ENCODE results near the gene IL31RA. TPM values are rescaled to one million over a fixed set of nuclear protein-coding genes. Genes with fewer than 3 reads are reported as not detected.
A peak's percentile ranks its signal among the peaks of the same experiment; 100 is the strongest.

IL31RA gene
- total RNA-seq, 4 donors from 2014 or later = 0.29 TPM; not detected in 3

GRCh38 chr5:55904152-55904551 is 53.0 kb downstream of the IL31RA start:
- intact Hi-C loops (cut with DNase I; ENCODE audit: low total_unique reads) (no loop called here), in situ Hi-C loops (cut with MboI; ENCODE audit: low sequenced_read_pairs in 4 of 4) (no loop called here)
- no peak for TF ChIP-seq POLR2A (IDR thresholded peaks at IDR 0.05)
- no peak for TF ChIP-seq CTCF (IDR thresholded peaks at IDR 0.05 in 4 of 5, conservative IDR thresholded peaks at IDR 0.05 in 1 of 5)
- H3K27ac ChIP-seq = no peak overlapping the region
- DNase-seq (peak in 1 of 2 donors; percentile 49), ATAC-seq (peak; percentile 60 to 82)
- H3K27me3 ChIP-seq = no peaks in the 10 kb centered on the region
- H3K36me3 ChIP-seq = no peaks in the 10 kb centered on the region
- H3K9me3 ChIP-seq = no peaks in the 10 kb centered on the region
- H3K4me1 ChIP-seq = peaks cover 9 to 14% of the 10 kb centered on the region in 2 donors
- H3K4me3 ChIP-seq = no peak overlapping the region

DNA sequence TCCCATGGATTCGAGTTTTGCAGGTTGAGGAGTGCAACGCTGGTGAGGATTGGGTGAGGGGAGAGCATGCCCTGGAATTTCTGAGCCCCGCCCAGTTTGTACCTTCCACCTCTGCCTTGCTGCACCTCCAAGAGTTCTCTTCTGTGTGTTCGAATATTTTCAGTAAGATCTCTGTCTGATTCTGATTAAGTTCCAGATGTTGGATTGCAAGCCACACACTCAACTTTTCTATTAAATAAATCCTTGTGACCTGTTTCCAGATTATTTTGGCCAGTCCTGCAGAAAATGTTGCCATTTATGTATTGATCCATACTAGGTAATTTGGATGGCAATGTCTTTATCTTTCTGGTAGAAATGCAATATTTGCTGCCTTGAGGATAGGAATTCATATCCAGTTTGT is 54.1 kb downstream of the IL31RA start:
- in situ Hi-C loops (cut with MboI; ENCODE audit: low sequenced_read_pairs in 4 of 4) (no loop called here), intact Hi-C loops (cut with DNase I; ENCODE audit: low total_unique reads) (no loop called here)
- Histone ChIP-seq H3K36me3 (no peaks in the 10 kb centered on the region), H3K27ac (no peak overlapping the region), H3K4me1 (peaks cover 9 to 12% of the 10 kb centered on the region in 2 donors), H3K9me3 (no peaks in the 10 kb centered on the region), H3K4me3 (no peak overlapping the region), H3K27me3 (no peaks in the 10 kb centered on the region)
- TF ChIP-seq POLR2A (IDR thresholded peaks at IDR 0.05) = no peak
- no peak for TF ChIP-seq CTCF (IDR thresholded peaks at IDR 0.05 in 4 of 5, conservative IDR thresholded peaks at IDR 0.05 in 1 of 5)
- DNase-seq (no peak), ATAC-seq (no peak)

DNA sequence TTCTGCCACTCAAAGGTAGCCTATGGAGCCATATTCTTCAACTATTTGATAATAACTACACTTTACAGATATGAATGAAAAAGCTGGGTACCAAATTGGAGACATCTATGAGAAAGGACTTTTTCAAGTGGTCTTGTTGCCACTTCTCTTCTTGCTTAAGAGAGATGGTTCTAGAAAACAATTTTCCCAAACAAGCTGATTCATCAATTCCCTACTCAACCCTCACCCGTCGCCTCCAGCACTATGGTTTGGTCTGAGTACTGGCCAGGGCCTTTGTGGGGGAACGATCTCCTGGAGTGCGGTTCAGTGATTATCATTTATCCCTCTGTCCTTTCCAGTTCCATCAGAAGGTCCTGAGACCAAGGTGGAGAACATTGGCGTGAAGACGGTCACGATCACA is 56.8 kb downstream of the IL31RA start:
- Histone ChIP-seq H3K36me3 (no peaks in the 10 kb centered on the region), H3K27ac (no peak overlapping the region), H3K27me3 (no peaks in the 10 kb centered on the region), H3K9me3 (no peaks in the 10 kb centered on the region), H3K4me3 (no peak overlapping the region), H3K4me1 (no peaks in the 10 kb centered on the region)
- TF ChIP-seq POLR2A (IDR thresholded peaks at IDR 0.05) = no peak
- TF ChIP-seq CTCF (IDR thresholded peaks at IDR 0.05 in 4 of 5, conservative IDR thresholded peaks at IDR 0.05 in 1 of 5) = no peak
- in situ Hi-C loops (cut with MboI; ENCODE audit: low sequenced_read_pairs in 4 of 4) = no loop called here
- ATAC-seq (no peak), DNase-seq (no peak)
- intact Hi-C loops (cut with DNase I; ENCODE audit: low total_unique reads) = no loop called here

DNA sequence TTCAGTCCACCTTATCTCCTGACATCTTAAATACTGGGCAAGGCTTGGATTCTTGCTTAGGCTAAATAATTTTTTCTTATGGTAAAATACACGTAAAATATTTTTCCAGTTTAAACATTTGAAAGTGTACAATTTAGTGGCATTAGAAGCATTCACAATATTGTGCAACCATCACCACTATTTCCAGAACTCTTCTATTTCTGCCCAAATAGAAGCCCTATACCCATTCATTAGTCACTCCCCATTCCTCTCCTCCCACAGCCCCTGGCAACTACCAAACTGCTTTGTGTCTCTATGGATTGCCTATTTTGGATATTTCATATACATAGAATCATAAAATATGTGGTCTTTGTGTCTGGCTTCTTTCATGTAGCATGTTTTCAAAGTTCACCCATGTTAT is 57.6 kb downstream of the IL31RA start:
- H3K27ac ChIP-seq = no peak overlapping the region
- no peaks in the 10 kb centered on the region for H3K36me3 ChIP-seq
- no peaks in the 10 kb centered on the region for H3K27me3 ChIP-seq
- no peak overlapping the region for H3K4me3 ChIP-seq
- intact Hi-C loops (cut with DNase I; ENCODE audit: low total_unique reads) (no loop called here), in situ Hi-C loops (cut with MboI; ENCODE audit: low sequenced_read_pairs in 4 of 4) (no loop called here)
- ATAC-seq (no peak), DNase-seq (no peak)
- TF ChIP-seq CTCF (IDR thresholded peaks at IDR 0.05 in 4 of 5, conservative IDR thresholded peaks at IDR 0.05 in 1 of 5) = no peak
- TF ChIP-seq POLR2A (IDR thresholded peaks at IDR 0.05) = no peak
- H3K4me1 ChIP-seq = no peaks in the 10 kb centered on the region
- H3K9me3 ChIP-seq = no peaks in the 10 kb centered on the region
